Gastroesophageal sphincter (tissue), 4 donors: ENCODE measurements around the gene OR2AJ1. TPM values are rescaled to one million over a fixed set of nuclear protein-coding genes. Genes with fewer than 3 reads are reported as not detected.

Experiments
- ATAC-seq: fragments of 150-250 bp; one replicate; pipeline ENCODE4 v1.9.1; 2016; ENCODE audit warnings: mild to moderate bottlenecking, moderate library complexity
- H3K27ac ChIP-seq, 4 donors: fragments of 200-600 bp; sonication (generic) in 3 of 4; 1 replicate in 3 of 4; 2 replicates in 1 of 4; pipeline ENCODE4 v1.5.1; 2016 to 2019
- H3K27me3 ChIP-seq: fragments of 200-600 bp; sonication (generic); one replicate; pipeline ENCODE4 v1.5.1; 2019
- H3K36me3 ChIP-seq, 2 donors: fragments of 200-600 bp; sonication (generic); one replicate each; pipeline ENCODE4 v1.5.1; 2019; ENCODE audit warnings: control low read depth in 1 of 2
- H3K4me1 ChIP-seq, 3 donors: fragments of 200-600 bp; sonication (generic); 1 replicate in 2 of 3; 2 replicates in 1 of 3; pipeline ENCODE4 v1.5.1; 2016 to 2019; ENCODE audit warnings: control low read depth in 2 of 3
- H3K4me3 ChIP-seq, 2 donors: fragments of 200-600 bp; sonication (generic); one replicate each; pipeline ENCODE4 v1.5.1; 2019; ENCODE audit warnings: mild to moderate bottlenecking in 1 of 2, moderate library complexity in 1 of 2
- H3K9me3 ChIP-seq, 3 donors: fragments of 200-600 bp; sonication (generic); one replicate each; pipeline ENCODE4 v1.5.1; 2017 to 2019; ENCODE audit warnings: control low read depth in 2 of 3
- CTCF ChIP-seq, 4 experiments: fragments of 200-600 bp in 2 of 4; fragments of 450-650 bp in 2 of 4; sonication (generic) in 1 of 4; IDR thresholded peaks; one replicate each; pipeline ENCODE4 v1.5.1; 2017 to 2019; ENCODE audit warnings: antibody characterized with exemption in 4 of 4, mild to moderate bottlenecking in 2 of 4, moderate library complexity in 2 of 4
- EP300 ChIP-seq: sonication (generic); formaldehyde crosslinking; IDR thresholded peaks from one replicate; pipeline ENCODE4 v1.6.1; 2017; ENCODE audit warnings: antibody characterized with exemption, mild to moderate bottlenecking
- POLR2A ChIP-seq, 2 donors: fragments of 450-650 bp; IDR thresholded peaks; one replicate each; pipeline ENCODE4 v1.6.1; 2017; ENCODE audit warnings: antibody characterized with exemption in 2 of 2, mild to moderate bottlenecking in 2 of 2, moderate library complexity in 1 of 2
- POLR2AphosphoS5 ChIP-seq: sonication (generic); formaldehyde crosslinking; IDR thresholded peaks from one replicate; pipeline ENCODE4 v1.6.1; 2017; ENCODE audit warnings: antibody characterized with exemption
- WGBS, 2 donors: methylation state at CpG; one replicate each; pipeline ENCODE4 v1.1.5; 2018; ENCODE audit warnings: low coverage in 1 of 2; 5-methylcytosine and 5-hydroxymethylcytosine counted together
- total RNA-seq, 4 donors: library from RNA; depleted of rRNA; stranded (reverse); fragments of >200 nt; gene quantifications; one replicate each; pipeline ENCODE4 v1.1.0, GENCODE V29; 2016

OR2AJ1 gene
- not detected for total RNA-seq

GRCh38 chr1:247924868-247925267 is at the start of gene OR2AJ1:
TSS of gene OR2AJ1 (plus strand) at chr1:247924889. CDS start at chr1:247933769, 8,880 bp downstream.
- no peak within 1 kb of the TSS for H3K4me3 ChIP-seq
- no peaks in the 10 kb centered on the region for H3K4me1 ChIP-seq
- H3K27ac ChIP-seq: no peak within 1 kb of the TSS
- no peaks in the 10 kb centered on the region for H3K36me3 ChIP-seq
- TF ChIP-seq POLR2A (IDR thresholded peaks at IDR 0.05): no peak
- TF ChIP-seq CTCF (IDR thresholded peaks at IDR 0.05): no peak
- no peak for TF ChIP-seq POLR2AphosphoS5
- TF ChIP-seq EP300: no peak
- no peaks in the 10 kb centered on the region for H3K27me3 ChIP-seq
- H3K9me3 ChIP-seq: no peaks in the 10 kb centered on the region
- no peak for ATAC-seq
- 68 to 100% methylated on average over 1 to 8 of the region's 9 CpGs for WGBS, 2 donors

GRCh38 chr1:247883346-247883745 is 41.3 kb upstream of the OR2AJ1 start:
- 76 to 87% methylated on average over 4 to 9 of the region's 9 CpGs for WGBS, 2 donors
- no peaks in the 10 kb centered on the region for H3K4me1 ChIP-seq
- no peak overlapping the region for H3K4me3 ChIP-seq
- no peak overlapping the region for H3K27ac ChIP-seq
- no peaks in the 10 kb centered on the region for H3K36me3 ChIP-seq
- TF ChIP-seq CTCF (IDR thresholded peaks at IDR 0.05) (no peak), POLR2AphosphoS5 (no peak), EP300 (no peak)
- H3K27me3 ChIP-seq: no peaks in the 10 kb centered on the region
- no peaks in the 10 kb centered on the region for H3K9me3 ChIP-seq
- ATAC-seq: no peak

GRCh38 chr1:247884797-247885413 is 39.8 kb upstream of the OR2AJ1 start:
- no peak for TF ChIP-seq CTCF (IDR thresholded peaks at IDR 0.05)
- no peak for TF ChIP-seq EP300
- TF ChIP-seq POLR2AphosphoS5: no peak
- TF ChIP-seq POLR2A (IDR thresholded peaks at IDR 0.05): no peak
- no peak overlapping the region for H3K27ac ChIP-seq
- no peak for ATAC-seq
- 77 to 84% methylated on average over 9 of the region's 10 CpGs for WGBS, 2 donors
- no peak overlapping the region for H3K4me3 ChIP-seq
- no peaks in the 10 kb centered on the region for H3K36me3 ChIP-seq
- H3K4me1 ChIP-seq: no peaks in the 10 kb centered on the region
- H3K9me3 ChIP-seq: no peaks in the 10 kb centered on the region
- H3K27me3 ChIP-seq: no peaks in the 10 kb centered on the region

GRCh38 chr1:247895163-247895637 is 29.5 kb upstream of the OR2AJ1 start, which contains the start of gene OR2W3:
TSS of gene OR2W3 (plus strand) at chr1:247895587. CDS start at chr1:247895587, 0 bp downstream.
- no peaks in the 10 kb centered on the region for H3K4me1 ChIP-seq
- H3K4me3 ChIP-seq: no peak within 1 kb of the TSS
- ATAC-seq: no peak
- no peaks in the 10 kb centered on the region for H3K36me3 ChIP-seq
- H3K27ac ChIP-seq: no peak within 1 kb of the TSS
- no peaks in the 10 kb centered on the region for H3K9me3 ChIP-seq
- H3K27me3 ChIP-seq: no peaks in the 10 kb centered on the region
- TF ChIP-seq POLR2A (IDR thresholded peaks at IDR 0.05) (no peak), POLR2AphosphoS5 (no peak), EP300 (no peak), CTCF (IDR thresholded peaks at IDR 0.05) (no peak)
- 29 to 44% methylated on average over 2 of the region's 2 CpGs for WGBS, 2 donors

GRCh38 chr1:247895976-247896375 is 28.7 kb upstream of the OR2AJ1 start:
- Histone ChIP-seq H3K27ac (no peak overlapping the region), H3K27me3 (no peaks in the 10 kb centered on the region), H3K4me3 (no peak overlapping the region), H3K4me1 (no peaks in the 10 kb centered on the region), H3K36me3 (no peaks in the 10 kb centered on the region), H3K9me3 (no peaks in the 10 kb centered on the region)
- TF ChIP-seq POLR2AphosphoS5 (no peak), EP300 (no peak), CTCF (IDR thresholded peaks at IDR 0.05) (no peak), POLR2A (IDR thresholded peaks at IDR 0.05) (no peak)
- ATAC-seq: no peak
- 100% methylated on average over 1 to 2 of the region's 14 CpGs for WGBS, 2 donors
